PFSK-1 (cell line): ENCODE data around the gene ZNF469.

Source experiments
- FOXP2 ChIP-seq: optimal IDR thresholded peaks from 2 replicates; pipeline ENCODE3; 2011; ENCODE audit warnings: borderline replicate concordance, control low read depth, inconsistent platforms; ENCODE audit not compliant: insufficient read depth; ENCODE audit errors: extremely low read length, extremely low read depth
- POLR2AphosphoS5 ChIP-seq: IDR thresholded peaks from 2 replicates; pipeline ENCODE4 v1.6.1; 2012; ENCODE audit warnings: low read depth, mild to moderate bottlenecking, control low read depth, low read length, moderate library complexity
- REST ChIP-seq, 2 experiments: IDR thresholded peaks; 2 replicates each; pipeline versions ENCODE4 v1.6.1 to v1.8.0; 2011 to 2012; ENCODE audit warnings: low read depth in 2 of 2, low read length in 2 of 2, control low read depth in 1 of 2, inconsistent platforms in 1 of 2, mild to moderate bottlenecking in 1 of 2, moderate library complexity in 1 of 2; ENCODE audit not compliant: insufficient read depth in 1 of 2
- SIN3A ChIP-seq: IDR thresholded peaks from 2 replicates; pipeline ENCODE4 v1.6.1; 2012; ENCODE audit warnings: mild to moderate bottlenecking, low read length, moderate library complexity, borderline replicate concordance; ENCODE audit not compliant: insufficient read depth
- TAF1 ChIP-seq: IDR thresholded peaks from 2 replicates; pipeline ENCODE4 v1.6.1; 2012; ENCODE audit warnings: low read length, control low read depth, borderline replicate concordance; ENCODE audit not compliant: insufficient read depth

ZNF469 gene

DNA sequence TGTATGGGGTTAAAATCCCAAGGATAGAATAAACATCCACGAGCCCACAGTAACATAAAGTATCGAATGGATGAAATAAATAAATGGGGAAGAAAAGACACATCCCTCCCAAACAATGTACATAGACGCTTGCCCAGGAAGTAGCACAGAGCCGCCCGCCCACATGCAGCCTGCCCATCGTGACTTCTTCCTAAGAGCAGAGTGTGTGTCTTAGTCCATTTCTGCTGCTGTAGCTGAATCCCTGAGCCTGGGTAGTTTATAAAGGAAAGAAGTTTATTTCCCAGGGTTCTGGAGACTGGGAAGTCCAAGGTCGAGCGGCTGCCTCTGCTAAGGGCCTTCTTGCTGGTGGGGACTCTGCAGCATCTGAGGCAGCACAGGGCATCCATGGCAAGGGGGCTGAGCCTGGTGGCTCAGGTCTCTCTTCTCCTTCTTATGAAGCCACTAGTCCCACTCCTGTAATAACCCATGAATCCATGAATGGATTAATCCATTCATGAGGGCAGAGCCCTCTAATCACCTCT, 39.4 kb upstream of the ZNF469 start:
- TF ChIP-seq TAF1 (no peak), FOXP2 (no peak), SIN3A (no peak), REST (IDR thresholded peaks at IDR 0.05; ENCODE audit: insufficient read depth in 1 of 2, low read depth in 2 of 2, low read length in 2 of 2) (no peak), POLR2AphosphoS5 (no peak)

DNA sequence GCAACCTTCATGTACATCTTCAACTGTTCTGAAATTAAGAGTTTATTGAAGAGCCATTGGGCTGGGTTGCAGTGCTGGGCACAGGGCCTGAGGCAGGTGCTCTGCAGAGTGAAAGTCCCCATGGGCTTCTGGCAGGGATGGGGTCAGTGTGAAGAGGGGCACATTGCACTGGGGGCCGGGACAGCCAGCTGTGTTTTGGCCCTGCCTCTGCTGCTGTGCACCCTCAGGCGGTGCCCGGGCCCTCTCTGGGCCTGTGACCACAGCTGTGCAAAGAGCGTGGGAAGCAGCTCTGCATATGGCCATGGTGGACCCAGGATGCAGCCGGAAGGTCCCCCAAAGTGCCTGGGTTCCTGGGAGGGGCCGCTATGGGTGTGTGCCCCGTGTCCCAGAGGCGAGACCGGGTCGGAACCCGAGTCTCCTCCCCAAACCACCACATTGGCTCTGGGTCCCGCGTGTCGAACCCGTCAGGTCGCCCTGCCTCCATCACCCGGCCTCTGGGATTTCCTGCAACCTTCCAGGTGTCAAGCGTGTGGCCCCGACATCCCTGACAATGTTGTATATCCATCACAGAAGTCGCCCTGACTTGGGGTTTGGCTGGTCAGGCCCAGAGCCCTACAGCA, 38.2 kb upstream of the ZNF469 start:
- no peak for TF ChIP-seq POLR2AphosphoS5
- no peak for TF ChIP-seq SIN3A
- TF ChIP-seq TAF1 = no peak
- no peak for TF ChIP-seq REST (IDR thresholded peaks at IDR 0.05; ENCODE audit: insufficient read depth in 1 of 2, low read depth in 2 of 2, low read length in 2 of 2)
- no peak for TF ChIP-seq FOXP2

GRCh38 chr16:88345031-88345720, 37.6 kb upstream of the ZNF469 start:
- no peak for TF ChIP-seq REST (IDR thresholded peaks at IDR 0.05; ENCODE audit: insufficient read depth in 1 of 2, low read depth in 2 of 2, low read length in 2 of 2)
- no peak for TF ChIP-seq SIN3A
- TF ChIP-seq TAF1 = no peak
- no peak for TF ChIP-seq POLR2AphosphoS5
- no peak for TF ChIP-seq FOXP2

- no peak for TF ChIP-seq FOXP2
- no peak for TF ChIP-seq TAF1
- no peak for TF ChIP-seq SIN3A
- no peak for TF ChIP-seq POLR2AphosphoS5
- no peak for TF ChIP-seq REST (IDR thresholded peaks at IDR 0.05; ENCODE audit: insufficient read depth in 1 of 2, low read depth in 2 of 2, low read length in 2 of 2)
These were observed 36.8 kb upstream of the ZNF469 start for GRCh38 chr16:88345721-88346560.
